Colonic mucosa (tissue), 4 donors: ENCODE results near the gene SOX18. TPM values are rescaled to one million over a fixed set of nuclear protein-coding genes. Genes with fewer than 3 reads are reported as not detected.
"Not testable (repeated sequence)": the region's sequence is repeated elsewhere in the genome, so short reads cannot be mapped to it uniquely, and the experiment has no call there.

Source experiments
- DNase-seq: peaks from one replicate; pipeline ENCODE4 v3.0.0-alpha.2; 2020
- H3K27ac ChIP-seq: fragments of 200-600 bp; one replicate; pipeline ENCODE4 v1.8.0; 2021
- H3K27me3 ChIP-seq: fragments of 200-600 bp; one replicate; pipeline ENCODE4 v1.8.0; 2021
- H3K36me3 ChIP-seq: fragments of 200-600 bp; one replicate; pipeline ENCODE4 v1.8.0; 2021
- H3K4me1 ChIP-seq: fragments of 200-600 bp; one replicate; pipeline ENCODE4 v1.8.0; 2021; ENCODE audit warnings: mild to moderate bottlenecking
- H3K4me3 ChIP-seq: fragments of 200-600 bp; one replicate; pipeline ENCODE4 v1.8.0; 2021
- H3K9ac ChIP-seq, 2 donors: one replicate each; pipeline ENCODE4 v1.7.0; 2013; ENCODE audit warnings: control low read depth in 2 of 2, low read depth in 2 of 2, low read length in 2 of 2
- H3K9me3 ChIP-seq: fragments of 200-600 bp; one replicate; pipeline ENCODE4 v1.8.0; 2021
- intact Hi-C: fragments of 100-400 bp; cut with DNase I; formaldehyde crosslinking; loops from one replicate; pipeline ENCODE4 v1.14.1; 2022
- total RNA-seq, 2 donors: library from RNA; stranded (reverse); fragmentation: NEBNext Ultra II Directional in 1 of 2; extraction: Animal tissue kit (Norgen Biotek cat#: 25700) in 1 of 2; gene quantifications; one replicate each; pipeline ENCODE4 v1.2.1, GENCODE V29; 2021
- TF ChIP-seq, protein P1 (sequence below): fragments of 200-600 bp; IDR thresholded peaks from one replicate; pipeline ENCODE4 v1.8.0; 2022; ENCODE audit warnings: antibody characterized with exemption, mild to moderate bottlenecking
- donor health status: healthy.
- donor health status: DM: no; HTN: no; CAD: no.
- donor health status: DM: no; HTN: no; CAD: no.

SOX18 gene
- total RNA-seq, 2 donors from 2014 or later: 8.4 to 26.8 TPM

DNA sequence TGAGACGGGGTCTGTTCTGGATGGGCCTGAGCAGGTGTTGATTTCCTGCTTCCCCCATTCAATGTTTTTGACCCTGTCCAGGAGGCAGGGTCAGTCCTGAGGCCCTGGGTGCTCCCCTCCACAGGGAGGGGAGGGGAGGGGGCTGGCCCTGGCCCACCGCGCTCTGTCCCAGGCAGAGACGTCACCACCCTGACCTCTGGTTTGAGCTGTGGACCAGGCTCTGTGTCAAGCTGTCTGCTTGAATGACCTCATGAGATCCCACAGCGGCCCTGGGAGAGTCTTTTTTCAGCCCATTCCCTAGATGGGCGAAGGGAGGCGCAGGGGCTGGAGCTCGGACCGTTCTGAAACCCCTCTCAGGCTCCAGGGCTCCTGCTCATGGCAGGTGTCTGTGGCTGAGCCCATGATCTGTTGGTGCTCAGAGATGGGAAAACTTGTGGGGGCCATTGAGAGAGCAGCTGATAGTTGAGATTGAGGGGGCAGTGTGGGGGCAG is 43.6 kb upstream of the SOX18 start:
- TF ChIP-seq, protein P1, sequence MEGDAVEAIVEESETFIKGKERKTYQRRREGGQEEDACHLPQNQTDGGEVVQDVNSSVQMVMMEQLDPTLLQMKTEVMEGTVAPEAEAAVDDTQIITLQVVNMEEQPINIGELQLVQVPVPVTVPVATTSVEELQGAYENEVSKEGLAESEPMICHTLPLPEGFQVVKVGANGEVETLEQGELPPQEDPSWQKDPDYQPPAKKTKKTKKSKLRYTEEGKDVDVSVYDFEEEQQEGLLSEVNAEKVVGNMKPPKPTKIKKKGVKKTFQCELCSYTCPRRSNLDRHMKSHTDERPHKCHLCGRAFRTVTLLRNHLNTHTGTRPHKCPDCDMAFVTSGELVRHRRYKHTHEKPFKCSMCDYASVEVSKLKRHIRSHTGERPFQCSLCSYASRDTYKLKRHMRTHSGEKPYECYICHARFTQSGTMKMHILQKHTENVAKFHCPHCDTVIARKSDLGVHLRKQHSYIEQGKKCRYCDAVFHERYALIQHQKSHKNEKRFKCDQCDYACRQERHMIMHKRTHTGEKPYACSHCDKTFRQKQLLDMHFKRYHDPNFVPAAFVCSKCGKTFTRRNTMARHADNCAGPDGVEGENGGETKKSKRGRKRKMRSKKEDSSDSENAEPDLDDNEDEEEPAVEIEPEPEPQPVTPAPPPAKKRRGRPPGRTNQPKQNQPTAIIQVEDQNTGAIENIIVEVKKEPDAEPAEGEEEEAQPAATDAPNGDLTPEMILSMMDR: no peak

DNA sequence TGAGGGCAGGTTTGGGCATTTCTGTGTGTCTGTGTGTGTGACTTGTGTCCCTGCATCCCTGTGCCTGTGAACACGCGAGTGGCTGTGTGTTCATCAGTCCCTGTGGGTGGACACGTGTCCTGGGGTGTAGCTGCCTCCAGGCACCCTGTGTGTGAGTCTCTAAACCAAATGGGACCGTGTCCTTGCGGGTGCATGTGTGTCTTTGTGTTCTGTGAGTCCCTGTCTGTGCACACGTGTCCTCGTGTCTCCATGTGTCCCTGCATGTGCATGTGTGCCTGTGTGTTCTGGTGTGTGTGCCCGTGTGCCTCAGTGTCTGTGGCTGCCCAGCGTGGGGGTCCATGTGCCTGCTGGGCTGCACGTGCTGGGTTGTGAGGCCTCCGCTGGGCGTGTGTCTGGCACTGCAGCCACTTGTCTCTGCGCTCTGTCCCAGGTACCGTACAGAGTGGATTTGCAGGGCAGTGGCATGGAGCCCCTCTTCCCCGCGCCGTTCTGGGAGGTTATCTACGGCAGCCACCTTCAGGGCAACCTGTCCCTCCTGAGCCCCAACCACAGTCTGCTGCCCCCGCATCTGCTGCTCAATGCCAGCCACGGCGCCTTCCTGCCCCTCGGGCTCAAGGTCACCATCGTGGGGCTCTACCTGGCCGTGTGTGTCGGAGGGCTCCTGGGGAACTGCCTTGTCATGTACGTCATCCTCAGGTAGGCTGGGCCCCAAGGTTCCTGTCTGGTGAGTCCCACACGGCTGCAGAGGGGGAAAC is 43.0 kb upstream of the SOX18 start:
- H3K9ac ChIP-seq: no peak overlapping the region
- DNase-seq: no peak
- H3K36me3 ChIP-seq: no peaks in the 10 kb centered on the region
- H3K27me3 ChIP-seq: no peaks in the 10 kb centered on the region
- H3K9me3 ChIP-seq: no peaks in the 10 kb centered on the region
- no peaks in the 10 kb centered on the region for H3K4me1 ChIP-seq
- intact Hi-C loops: no loop called here
- TF ChIP-seq, protein P1: no peak
- H3K27ac ChIP-seq: no peak overlapping the region
- H3K4me3 ChIP-seq: no peak overlapping the region

More for the DNA sequence above, 43.6 kb upstream of the SOX18 start:
- H3K4me3 ChIP-seq: no peak overlapping the region
- H3K27me3 ChIP-seq: no peaks in the 10 kb centered on the region
- H3K4me1 ChIP-seq: no peaks in the 10 kb centered on the region
- no peak overlapping the region for H3K27ac ChIP-seq
- no peak overlapping the region for H3K9ac ChIP-seq
- no peaks in the 10 kb centered on the region for H3K36me3 ChIP-seq
- intact Hi-C loops: no loop called here
- H3K9me3 ChIP-seq: no peaks in the 10 kb centered on the region
- no peak for DNase-seq

DNA sequence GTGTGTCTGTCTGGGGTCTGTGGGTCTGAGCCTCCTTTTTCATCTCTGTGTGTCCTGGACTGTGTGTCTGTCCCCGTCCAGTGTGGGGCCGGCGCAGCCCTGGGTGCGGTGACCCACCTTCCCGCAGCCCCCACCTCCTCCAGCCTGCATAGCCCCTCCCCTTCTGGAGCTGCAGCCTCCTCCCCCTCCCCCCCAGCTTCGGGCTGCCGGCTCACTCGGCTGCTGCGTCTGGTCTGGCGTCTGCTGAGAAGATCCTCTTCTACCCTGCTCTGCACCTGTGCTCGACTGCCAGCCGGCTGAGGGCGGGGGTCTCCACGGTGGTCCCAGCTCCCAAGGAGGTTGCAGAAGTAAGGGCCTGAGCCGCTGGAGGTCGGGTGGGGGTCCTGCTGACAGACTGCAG is 42.3 kb upstream of the SOX18 start:
- Histone ChIP-seq H3K27me3 (no peaks in the 10 kb centered on the region), H3K4me1 (no peaks in the 10 kb centered on the region), H3K9ac (no peak overlapping the region), H3K36me3 (no peaks in the 10 kb centered on the region), H3K27ac (no peak overlapping the region), H3K9me3 (no peaks in the 10 kb centered on the region), H3K4me3 (no peak overlapping the region)
- TF ChIP-seq, protein P1: no peak
- DNase-seq: no peak
- intact Hi-C loops: no loop called here

DNA sequence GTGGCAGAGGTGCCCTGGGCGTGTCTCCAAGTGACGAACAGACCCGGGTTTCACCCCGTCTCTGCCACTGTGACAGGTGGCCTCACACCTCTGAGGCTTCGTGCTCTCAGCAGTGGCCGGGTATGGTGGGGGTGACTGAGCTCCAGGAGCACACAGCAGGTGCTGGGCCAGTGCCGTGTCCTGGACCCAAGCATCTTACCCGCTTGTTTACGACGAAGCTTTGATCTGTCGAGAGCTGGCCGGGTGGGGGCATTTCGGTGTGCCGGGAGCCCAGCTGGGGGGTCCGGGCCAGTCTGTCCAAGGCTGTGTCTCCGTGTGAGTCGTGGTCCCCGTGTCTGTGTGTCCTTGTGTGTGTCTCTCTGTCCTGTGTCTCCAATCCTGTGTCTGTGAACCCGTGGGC is 41.9 kb upstream of the SOX18 start:
- Histone ChIP-seq H3K4me1 (no peaks in the 10 kb centered on the region), H3K27me3 (no peaks in the 10 kb centered on the region), H3K9me3 (no peaks in the 10 kb centered on the region), H3K36me3 (no peaks in the 10 kb centered on the region), H3K9ac (no peak overlapping the region), H3K27ac (no peak overlapping the region), H3K4me3 (no peak overlapping the region)
- no peak for DNase-seq
- TF ChIP-seq, protein P1: no peak
- intact Hi-C loops: no loop called here

DNA sequence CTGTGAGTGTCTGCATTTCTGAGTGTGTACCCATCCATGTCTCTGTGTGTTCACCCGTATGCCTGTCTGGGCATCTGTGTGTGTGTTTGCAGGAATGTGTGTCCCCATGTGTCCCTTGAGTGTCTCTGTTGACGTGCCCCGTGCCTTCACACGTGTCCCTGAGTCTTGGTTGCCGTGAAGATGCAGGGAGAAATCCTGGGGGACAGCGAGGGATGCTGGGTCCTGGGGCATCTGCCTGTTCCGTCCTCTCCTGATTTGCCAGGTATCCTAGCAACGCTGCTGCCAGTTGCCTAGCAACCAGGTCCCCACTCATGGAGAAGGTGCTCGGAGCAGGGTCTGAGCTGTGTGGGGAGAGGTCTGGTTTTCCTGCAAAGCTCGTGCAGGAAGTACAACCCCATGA is 40.7 kb upstream of the SOX18 start:
- no peaks in the 10 kb centered on the region for H3K9me3 ChIP-seq

DNA sequence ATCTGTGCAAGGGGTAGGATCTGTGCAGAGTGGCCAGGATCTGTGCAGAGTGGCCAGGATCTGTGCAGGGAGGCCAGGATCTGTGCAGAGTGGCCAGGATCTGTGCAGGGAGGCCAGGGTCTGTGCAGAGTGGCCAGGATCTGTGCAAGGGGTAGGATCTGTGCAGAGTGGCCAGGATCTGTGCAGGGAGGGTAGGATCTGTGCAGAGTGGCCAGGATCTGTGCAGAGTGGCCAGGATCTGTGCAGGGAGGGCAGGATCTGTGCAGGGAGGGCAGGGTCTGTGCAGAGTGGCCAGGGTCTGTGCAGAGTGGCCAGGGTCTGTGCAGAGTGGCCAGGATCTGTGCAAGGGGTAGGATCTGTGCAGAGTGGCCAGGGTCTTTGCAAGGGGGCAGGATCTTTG is 39.1 kb upstream of the SOX18 start:
- H3K27ac ChIP-seq, H3K4me3 ChIP-seq, intact Hi-C loops, H3K9ac ChIP-seq, H3K4me1 ChIP-seq, H3K36me3 ChIP-seq, DNase-seq, H3K9me3 ChIP-seq: not testable (repeated sequence)
- H3K27me3 ChIP-seq: peaks cover 17% of the 10 kb centered on the region

More for the DNA sequence above, 40.7 kb upstream of the SOX18 start:
- no peak overlapping the region for H3K27ac ChIP-seq
- intact Hi-C loops: no loop called here
- TF ChIP-seq, protein P1: no peak
- H3K27me3 ChIP-seq: peaks cover 1% of the 10 kb centered on the region
- H3K4me3 ChIP-seq: no peak overlapping the region
- no peak overlapping the region for H3K9ac ChIP-seq
- no peaks in the 10 kb centered on the region for H3K4me1 ChIP-seq
- no peak for DNase-seq
- no peaks in the 10 kb centered on the region for H3K36me3 ChIP-seq

DNA sequence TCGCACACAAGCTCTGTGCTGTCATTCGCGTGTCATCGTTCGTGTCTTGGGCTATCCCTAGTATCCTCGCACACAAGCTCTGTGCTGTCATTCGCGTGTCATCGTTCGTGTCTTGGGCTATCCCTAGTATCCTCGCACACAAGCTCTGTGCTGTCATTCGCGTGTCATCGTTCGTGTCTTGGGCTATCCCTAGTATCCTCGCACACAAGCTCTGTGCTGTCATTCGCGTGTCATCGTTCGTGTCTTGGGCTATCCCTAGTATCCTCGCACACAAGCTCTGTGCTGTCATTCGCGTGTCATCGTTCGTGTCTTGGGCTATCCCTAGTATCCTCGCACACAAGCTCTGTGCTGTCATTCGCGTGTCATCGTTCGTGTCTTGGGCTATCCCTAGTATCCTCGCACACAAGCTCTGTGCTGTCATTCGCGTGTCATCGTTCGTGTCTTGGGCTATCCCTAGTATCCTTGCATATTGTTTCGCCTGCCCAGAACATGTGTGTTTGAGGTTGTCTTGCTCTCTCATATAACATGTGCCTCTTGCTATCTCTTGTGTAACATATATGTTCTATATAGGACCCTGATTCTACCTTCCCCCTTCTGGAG is 37.9 kb upstream of the SOX18 start:
- H3K4me1 ChIP-seq, intact Hi-C loops, H3K27ac ChIP-seq, H3K4me3 ChIP-seq, H3K9me3 ChIP-seq, DNase-seq, H3K9ac ChIP-seq, H3K36me3 ChIP-seq: not testable (repeated sequence)
- peaks cover 19% of the 10 kb centered on the region for H3K27me3 ChIP-seq
